GM23248 (cell line): ENCODE results near the gene SLC6A5.

Source experiments
- EZH2 ChIP-seq: fragments of 200-600 bp; sonication (generic); IDR thresholded peaks from 2 replicates; pipeline ENCODE4 v1.6.1; 2018; ENCODE audit warnings: antibody characterized with exemption, mild to moderate bottlenecking; ENCODE audit not compliant: insufficient read depth, poor library complexity, severe bottlenecking
- EZH2phosphoT487 ChIP-seq: fragments of 200-600 bp; sonication (generic); IDR thresholded peaks from 2 replicates; pipeline ENCODE4 v1.6.1; 2018; ENCODE audit warnings: antibody characterized with exemption, moderate library complexity, mild to moderate bottlenecking, low read depth; ENCODE audit not compliant: insufficient read depth

- no peak for TF ChIP-seq EZH2phosphoT487
- no peak for TF ChIP-seq EZH2
Observed at GRCh38 chr11:20592741-20593140, 6.7 kb upstream of the SLC6A5 start.
